HG03097 (cell line): ENCODE measurements around the gene CPHXL.
A peak's percentile ranks its signal among the peaks of the same experiment; 100 is the strongest.

Source experiments
- ATAC-seq: cut with Tn5 transposase; IDR thresholded peaks from one replicate; pipeline ENCODE4 v1.9.1; 2021; ENCODE audit not compliant: unreplicated experiment, low FRiP score

The CPHXL gene

DNA sequence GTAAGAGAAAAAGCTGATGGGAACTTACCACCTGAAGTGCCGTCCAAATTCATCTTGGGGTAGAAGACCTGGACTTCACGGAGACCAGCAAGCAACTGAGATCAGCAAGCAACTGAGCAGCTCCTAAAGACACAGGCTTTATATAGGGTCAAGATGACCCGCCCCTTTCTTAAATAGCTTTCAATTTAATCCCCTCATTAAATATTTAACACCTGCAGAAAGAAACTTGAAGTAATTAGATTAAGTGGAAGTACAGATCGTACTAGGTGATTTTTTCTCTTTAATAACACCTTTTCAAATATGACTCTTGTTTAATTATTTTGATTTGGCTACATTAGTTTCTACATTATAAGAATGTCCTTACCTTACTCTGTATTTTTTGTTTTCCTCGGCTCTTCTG, at the start of gene CPHXL:
Gene CPHXL (minus strand): TSS at position 101 of the 400 bp plus-strand sequence. CDS start 48 bp downstream, at position 53.
- ATAC-seq: no peak

DNA sequence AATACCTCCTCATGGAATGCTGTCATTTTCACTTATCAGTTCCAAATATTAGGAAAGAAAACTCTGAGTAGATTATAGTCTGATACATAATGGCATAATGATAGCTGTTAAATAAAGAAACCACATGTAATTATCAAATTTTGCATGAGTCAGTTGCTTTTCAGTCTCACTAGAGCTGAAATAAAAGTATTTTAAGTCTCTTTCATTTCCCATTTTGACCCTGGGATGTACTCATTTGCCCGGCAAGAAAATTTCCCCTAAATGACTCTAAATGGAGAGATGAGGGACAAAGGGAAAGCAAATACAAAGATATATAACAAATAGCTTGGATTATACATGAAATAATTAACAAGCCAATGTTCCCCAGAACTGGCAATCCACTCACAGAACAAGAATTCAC, 47.9 kb upstream of the CPHXL start:
- ATAC-seq: no peak

DNA sequence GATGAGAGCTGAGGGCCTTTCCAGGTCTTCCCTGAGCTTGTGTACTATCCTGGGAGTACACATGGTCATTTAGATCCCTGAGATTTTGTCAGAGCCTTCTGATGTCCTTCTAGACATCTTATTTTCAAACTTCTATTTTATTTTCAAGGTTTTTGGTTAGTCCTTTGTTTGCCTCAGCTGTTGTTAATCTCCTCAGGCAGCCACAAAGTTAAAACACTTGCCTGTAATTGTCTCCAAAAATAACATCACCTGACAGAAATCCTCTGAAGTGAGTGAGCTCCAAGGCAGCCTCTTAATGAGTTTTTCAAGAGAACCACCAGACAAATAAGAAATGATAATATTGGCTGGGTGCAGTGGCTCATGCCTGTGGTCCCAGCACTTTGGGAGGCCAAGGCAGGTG, 43.8 kb upstream of the CPHXL start:
- no peak for ATAC-seq

DNA sequence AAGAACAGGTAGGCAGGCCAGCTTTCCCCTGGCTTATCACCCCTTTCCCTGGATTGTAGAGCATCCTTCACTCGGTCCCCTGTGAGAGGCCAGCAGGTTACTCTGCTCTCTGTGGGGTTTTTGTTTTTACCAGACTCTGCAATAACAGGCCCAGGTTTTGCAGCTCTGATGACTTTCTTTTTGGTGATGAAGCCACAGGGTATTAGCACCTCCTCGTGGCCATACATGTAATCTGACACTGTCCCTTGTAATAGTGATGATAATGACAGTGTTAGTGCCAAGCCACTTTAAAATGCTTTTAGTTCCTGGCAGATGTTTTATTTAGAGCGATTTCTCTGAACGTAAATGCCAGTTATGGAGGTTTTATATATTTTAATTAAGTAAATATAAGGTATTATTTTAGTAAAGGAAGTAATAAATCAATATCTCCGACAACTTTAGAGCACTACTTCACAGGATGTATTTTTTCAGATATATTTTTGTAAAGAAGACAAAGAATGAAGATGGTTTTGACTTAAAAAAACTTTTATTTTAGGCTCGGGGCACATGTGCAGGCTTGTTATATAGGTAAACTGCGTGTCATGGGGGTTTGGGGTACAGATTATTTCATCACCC, 38.0 kb upstream of the CPHXL start:
- peak; percentile 87 for ATAC-seq

DNA sequence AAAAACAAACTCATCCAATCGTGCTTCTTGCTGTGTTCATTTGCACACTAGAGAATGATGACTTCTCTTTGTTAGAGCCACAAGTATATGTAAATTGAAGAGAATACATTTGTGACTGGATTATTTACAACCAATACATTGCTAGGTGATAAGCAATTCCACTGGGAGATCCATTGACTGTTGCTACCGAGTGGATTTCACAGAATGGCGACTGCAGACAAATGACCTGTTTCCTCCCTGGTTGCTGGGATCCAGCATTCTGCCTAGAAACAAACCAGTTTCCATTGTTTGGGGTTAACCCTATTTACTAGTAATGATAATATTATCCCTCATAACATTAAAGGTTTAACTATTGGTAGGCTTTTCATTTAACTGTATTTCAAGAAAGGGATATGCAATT, 36.9 kb upstream of the CPHXL start:
- ATAC-seq: no peak

DNA sequence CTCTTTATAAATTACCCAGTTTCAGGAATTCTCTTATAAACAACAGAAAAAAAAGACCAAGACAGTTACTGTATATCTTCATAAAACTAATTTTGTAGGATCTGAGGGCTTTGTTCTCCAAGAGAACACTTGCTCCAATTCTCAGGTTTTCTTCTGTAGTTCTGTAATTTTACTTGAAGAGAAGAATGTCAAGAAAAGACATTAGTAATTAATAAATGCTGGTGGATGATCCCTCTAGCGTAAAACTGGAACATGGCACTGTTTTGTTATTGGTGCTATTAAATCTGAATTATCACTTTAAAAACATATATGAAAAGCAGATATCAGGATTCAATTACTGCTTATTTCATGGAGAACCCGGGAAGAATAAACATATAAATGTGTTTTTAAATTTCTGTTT, 36.5 kb upstream of the CPHXL start:
- no peak for ATAC-seq

DNA sequence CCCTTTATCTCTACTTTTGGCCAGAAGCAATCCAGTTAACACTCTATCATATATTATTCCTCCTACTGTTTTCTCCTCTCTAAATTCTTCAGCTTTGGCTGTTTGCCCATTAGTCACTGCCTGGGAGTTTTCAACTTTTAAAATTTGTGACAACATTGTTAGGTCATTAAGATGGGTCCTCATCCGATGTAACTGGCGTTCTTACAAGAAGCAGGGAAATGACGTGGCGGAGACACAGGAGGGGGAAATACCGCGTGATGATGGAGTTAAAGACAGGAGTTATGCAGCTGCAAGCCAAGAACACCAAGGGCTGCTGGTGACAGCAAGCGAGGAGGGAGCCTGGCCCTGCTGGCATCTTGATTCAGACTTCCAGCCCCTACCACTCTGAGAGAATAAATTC, 34.8 kb upstream of the CPHXL start:
- ATAC-seq: no peak

DNA sequence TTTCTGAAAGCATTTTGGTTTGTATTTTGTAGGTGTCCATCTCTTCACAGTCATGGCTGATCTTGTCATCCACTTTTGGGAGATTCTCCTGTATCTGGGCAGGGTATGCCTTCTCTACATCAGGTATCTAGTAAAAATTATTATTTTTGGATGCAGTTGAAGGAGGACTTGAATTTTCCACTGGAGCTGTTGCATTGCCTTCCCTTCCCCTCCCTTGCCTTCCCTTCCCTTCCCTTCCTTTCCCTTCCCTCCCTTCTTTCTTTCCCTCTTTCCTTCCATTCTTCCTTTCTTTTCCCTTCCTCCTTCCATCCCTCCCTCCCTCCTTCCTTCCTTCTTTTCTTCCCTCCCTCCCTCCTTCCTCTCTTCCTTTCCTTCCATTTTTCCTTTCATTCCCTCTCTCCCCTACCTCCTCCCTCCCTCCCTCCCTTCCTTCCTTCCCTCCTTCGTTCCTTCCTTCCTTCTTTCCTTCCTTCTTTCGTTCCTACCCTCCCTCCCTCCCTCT, 33.8 kb upstream of the CPHXL start:
- ATAC-seq: no peak

DNA sequence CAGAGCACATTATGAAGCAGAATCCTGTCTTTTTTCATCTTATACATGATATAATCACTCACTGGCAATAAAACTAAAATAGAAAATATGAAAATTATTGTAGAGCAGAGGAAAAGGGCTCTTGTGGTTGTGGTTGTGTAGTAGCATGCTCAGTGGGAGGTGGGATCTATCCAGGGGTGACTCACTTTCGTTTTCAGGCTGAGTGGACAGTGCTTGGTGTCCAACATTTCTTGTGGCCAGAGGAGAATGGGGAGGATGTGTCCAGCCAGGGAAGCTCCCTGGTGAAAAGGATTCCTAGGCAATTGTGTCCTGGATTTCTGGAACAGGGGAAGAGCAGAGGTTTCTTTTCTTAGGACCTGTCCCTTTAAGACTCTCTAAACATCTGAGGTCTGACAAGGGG, 31.9 kb upstream of the CPHXL start:
- ATAC-seq: no peak

DNA sequence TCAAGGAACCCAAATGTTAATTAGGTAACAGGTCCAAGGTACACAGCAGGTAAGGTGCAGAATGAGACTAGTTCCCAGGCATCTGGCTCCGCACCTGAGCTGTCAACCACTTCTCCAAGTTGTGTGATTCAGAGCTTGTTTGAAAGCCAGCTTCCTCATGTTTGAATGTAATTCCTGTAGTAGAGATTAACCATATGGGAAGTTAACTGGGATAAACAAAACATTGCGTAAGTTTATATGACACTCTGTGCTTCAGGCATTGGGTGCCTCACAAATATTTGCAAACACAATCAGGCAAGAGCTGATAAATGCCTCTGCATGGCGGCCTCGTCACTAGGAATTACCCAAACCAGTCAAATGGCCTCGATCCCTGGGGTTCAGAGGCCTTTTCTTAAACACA, 27.9 kb upstream of the CPHXL start:
- ATAC-seq: no peak

DNA sequence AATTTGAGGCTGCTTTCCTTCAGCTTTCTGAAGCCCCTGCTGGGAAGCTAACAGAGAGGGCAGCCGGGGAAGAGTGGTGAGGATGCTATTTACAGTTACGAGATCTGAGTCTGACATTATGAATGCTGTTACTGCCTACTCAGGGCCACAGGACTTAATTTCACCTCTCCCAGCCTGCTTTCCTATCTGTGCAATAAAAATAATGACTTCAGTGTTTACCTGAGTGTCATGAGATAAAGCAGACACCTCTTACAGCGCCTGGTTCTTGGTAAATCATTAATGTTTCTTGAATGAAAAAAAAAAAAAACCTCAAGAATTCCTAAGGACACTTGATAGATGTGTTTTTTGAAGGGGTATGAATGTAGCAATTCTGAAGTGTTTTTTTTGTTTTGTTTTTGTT, 24.2 kb upstream of the CPHXL start:
- no peak for ATAC-seq

DNA sequence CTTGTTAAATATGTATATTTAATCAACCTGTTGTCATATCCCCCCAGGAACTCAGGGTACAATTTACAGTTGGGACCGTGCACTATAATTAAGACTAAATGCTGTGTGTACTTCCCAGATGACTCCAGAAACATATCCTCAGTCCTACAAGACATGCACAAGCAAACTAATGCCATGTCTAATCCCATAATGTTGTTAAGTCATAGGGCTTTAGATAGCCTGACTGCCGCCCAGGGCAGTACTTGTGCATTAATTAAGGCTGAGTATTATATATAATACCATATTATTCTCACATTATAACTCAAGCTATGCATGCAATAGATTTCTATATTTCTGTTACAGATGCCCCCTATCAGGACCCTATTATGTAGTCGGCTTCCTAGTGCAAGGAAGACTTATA, 20.1 kb upstream of the CPHXL start:
- ATAC-seq: no peak

DNA sequence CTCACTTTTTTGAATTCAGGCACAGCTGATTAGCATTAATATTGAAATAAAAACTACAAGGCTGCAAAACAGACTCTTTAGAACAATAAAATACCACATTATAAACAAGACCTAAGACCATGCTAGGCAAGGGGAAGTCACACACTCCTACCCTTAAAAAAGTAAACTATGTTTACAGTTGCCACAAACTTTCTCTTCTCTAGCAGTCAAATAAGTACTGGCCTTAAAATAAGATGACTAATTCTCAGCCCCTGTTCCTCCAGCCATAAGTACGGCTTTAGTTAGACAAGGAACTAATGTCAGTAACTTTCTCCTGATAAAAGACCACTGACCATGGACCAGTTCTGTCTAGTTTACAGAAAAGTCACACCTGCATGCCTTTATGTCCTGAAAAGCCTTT, 19.5 kb upstream of the CPHXL start:
- no peak for ATAC-seq

DNA sequence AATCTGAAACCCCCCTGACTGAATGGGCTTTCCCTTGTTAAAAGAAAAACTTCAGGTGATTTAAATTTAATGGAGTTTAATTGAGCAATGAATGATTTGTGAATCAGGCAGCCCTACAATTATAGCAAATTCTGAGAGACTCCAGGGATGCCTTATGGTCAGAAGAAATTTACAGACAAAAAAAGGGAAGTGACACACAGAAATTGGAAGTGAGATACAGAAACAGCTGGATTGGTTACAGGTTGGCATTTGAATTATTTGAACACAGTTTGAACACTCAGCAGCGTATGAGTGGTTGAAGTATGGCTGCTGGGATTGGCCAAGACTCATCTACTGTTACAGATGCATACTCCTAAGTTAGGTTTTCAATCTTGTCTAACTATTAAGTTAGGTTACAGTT, 19.0 kb upstream of the CPHXL start:
- ATAC-seq: no peak

DNA sequence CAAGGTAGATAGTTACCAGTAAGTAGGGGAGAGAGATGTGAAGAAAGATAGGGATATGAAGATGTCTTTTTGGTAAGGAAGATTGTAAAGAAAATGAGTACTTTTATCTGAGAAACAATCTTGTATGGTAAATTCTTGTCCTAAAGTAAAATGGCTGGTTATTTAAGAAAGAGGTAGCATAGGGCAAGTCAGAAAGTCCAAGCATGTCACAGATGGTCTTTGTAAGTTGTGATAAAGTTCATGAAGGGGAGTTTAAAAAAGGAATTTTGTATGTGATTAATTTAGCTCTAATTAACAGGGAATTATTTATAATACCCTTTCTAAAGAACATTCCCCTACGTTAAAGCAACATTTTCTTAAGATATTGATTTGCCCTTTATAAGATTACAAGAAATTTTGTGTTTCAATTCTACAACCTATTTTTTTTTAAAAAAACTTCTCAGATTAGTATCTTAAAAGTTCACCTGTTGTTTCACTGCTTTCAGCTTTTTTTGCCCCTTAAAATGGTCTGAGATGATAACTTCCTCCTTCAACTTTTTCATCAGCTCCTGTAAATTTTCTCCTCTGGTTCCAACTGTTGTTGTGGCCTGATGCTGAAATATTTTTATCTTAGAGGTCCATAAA, 16.2 kb upstream of the CPHXL start:
- no peak for ATAC-seq

DNA sequence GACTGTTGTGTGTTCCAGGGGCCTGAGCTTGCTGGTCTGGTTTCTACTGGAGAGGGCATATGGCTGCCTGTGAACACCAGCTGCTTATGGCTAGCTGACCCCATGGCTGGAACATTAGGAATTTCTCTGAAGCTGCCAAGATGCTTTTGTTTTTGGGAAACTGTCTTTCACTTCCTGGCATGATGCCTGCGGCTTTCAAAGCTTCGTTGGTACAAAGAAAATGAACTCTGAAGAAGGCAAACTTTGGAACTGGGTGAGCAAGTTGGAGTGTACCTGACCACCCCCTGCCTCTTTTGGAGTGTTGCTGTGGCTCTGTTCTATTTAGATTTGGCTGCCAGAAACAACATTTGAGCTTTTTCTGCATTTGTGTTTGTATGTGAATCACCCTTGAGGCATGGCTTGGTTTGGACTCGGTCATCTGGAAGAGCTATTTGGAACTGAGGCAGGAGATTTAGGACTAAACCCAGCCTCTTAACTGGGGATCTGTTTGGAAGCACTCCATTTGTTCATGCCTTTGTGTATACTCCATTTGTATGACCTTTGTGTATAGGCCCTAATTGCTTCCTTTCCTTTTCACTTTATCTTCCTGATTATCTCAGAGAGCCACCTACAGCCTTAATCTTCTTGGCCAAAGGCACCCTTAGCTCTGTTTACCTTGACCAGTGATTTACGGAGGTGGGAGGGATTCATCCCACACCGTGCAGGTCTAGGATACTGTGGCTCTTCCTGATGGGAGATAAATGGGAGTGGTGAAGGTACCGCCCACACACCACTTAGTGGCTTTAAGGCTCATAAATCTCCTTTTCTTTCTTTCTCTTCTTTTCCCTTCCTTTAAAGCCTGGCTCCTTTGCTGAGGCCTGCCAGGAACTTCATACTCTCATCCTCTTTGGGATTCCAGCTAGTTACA, 7.3 kb upstream of the CPHXL start:
- ATAC-seq: no peak

DNA sequence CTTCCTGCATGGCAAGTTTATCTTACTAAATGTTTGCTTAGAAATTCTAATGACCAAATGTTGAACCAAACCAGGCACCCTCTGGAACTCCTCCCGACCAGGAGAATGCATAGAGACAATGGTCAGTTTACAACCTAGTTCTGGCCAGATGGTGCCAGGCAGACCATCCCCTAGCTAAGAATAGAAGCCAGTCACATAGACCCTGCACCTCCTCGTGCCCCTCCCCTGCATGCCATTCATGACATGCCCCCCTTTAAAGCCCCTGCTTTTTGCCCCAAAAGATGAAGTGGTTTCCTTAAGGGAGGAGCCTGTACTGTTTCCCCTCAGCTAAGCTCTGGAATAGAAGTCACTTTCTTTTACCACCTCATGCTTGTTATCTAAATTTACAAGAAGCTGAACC, 6.6 kb upstream of the CPHXL start:
- no peak for ATAC-seq

DNA sequence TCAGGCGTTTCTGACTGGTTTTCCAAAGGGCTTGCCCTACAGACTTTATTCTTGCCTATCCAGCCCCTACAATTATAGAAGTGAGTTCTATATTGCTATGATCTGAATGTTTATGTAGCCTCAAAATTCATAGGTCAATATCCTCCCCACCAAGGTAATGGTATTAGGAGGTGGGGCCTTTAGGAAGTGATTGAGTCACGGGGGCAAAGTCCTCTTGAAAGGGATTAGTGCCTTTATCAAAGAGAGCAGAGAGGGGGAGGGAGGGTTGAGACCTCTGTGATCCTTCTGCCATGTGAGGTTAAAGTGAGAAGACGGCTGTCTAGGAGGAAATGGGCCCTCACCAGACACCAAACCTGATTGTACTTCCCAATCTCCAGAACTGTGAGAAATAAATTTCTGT, 931 bp upstream of the CPHXL start:
- no peak for ATAC-seq

DNA sequence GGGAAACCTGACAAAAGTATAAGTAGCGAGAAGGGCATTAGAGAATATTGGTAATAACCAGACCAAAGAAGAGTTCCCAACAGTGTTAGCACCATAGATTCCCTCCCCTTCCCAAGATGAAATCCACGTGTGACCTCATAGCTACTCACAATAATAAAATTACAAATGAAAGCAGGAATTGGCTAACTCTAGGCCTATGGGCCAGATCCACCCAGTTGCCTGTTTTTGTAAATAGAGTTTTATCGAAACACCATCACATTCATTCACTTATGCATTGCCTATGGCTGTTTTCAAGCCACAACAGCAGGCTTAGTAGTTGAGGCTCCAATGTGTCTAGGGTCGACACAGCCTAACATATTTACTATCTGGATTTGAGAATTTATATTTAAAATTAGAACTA, 7.8 kb downstream of the CPHXL start:
- ATAC-seq: no peak

DNA sequence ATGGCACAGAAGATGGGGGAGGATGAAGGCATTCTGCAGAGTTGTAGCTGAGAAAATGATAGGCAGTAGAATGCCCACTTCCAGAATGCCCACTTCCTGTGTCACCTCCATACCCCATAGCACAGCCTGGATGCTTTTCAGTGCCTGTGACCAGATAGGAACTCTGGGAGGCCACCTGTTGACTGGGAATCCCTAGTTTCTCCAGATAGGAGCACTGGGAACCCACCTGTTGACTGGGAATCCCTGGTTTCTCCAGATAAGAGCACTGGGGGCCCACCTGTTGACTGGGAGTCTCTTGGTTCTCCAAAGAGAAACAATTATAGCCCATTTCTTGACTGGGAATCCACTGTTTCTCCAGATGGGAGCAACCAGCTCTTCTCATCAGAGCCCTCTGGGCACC, 11.6 kb downstream of the CPHXL start:
- no peak for ATAC-seq

DNA sequence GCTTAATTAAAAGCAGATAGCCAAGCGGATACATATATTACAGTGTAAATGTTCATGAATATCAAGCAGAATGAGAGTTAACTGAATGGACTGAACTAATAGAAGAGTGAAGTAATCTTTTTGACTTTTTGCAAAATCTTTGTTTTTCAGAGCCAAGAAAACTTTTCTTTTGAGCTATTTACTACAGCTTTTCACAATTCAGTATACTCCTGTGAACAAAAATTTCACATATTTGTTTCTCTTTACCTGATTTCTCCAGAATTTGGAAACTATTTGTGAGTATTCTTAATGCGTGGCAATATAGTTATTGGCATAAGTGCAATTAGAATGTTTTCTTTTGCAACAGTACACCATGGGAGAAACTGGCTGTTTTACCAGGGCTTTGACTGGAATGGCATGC, 15.9 kb downstream of the CPHXL start:
- no peak for ATAC-seq

DNA sequence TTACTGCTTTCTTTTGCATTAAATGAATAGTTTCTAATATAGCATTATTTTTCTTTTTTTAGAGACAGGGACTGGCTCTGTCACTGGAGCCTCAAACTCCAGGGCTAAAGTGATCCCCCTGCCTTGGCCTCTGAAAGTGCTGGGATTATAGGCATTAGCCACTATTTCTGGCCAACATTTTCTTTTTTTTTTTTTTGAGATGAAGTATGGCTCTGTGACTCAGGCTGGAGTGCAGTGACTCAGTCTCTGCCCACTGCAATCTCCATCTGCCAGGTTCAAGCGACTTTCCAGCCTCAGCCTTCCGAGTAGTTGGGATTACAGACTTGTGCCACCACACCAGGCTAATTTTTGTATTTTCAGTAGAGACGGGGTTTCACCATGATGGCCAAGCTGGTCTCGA, 23.0 kb downstream of the CPHXL start:
- ATAC-seq: no peak
